Right forelimb (tissue), 1 donor: ENCODE results near the gene AGBL1.

ENCODE experiments used
- DNase-seq: peaks from one replicate; pipeline ENCODE4 v3.0.0-alpha.2; 2018

AGBL1 gene

GRCh38 chr15:86611417-86612040 is 531.9 kb downstream of the AGBL1 start:
- DNase-seq, result no peak

GRCh38 chr15:86615411-86615810 is 535.7 kb downstream of the AGBL1 start:
- DNase-seq, result no peak

- no peak for DNase-seq
Measured at GRCh38 chr15:86615816-86616215, 536.1 kb downstream of the AGBL1 start.

- DNase-seq, result no peak
Measured at GRCh38 chr15:86616771-86617170, 537.1 kb downstream of the AGBL1 start.

- DNase-seq, result no peak
Measured at GRCh38 chr15:86620157-86620556, 540.5 kb downstream of the AGBL1 start.

- no peak for DNase-seq
Measured at GRCh38 chr15:86620641-86621349, 541.1 kb downstream of the AGBL1 start.

- no peak for DNase-seq
Measured at GRCh38 chr15:86623236-86623635, 543.6 kb downstream of the AGBL1 start.

GRCh38 chr15:86624261-86625036 is 544.8 kb downstream of the AGBL1 start:
- peak; percentile 66 for DNase-seq

GRCh38 chr15:86629409-86630356 is 550.0 kb downstream of the AGBL1 start:
- DNase-seq, result no peak

- no peak for DNase-seq
Measured at GRCh38 chr15:86630946-86631345, 551.3 kb downstream of the AGBL1 start.

GRCh38 chr15:86634146-86634545 is 554.5 kb downstream of the AGBL1 start:
- DNase-seq, result no peak

GRCh38 chr15:86634992-86635638 is 555.4 kb downstream of the AGBL1 start:
- no peak for DNase-seq

- no peak for DNase-seq
Measured at GRCh38 chr15:86644339-86644738, 564.7 kb downstream of the AGBL1 start.

GRCh38 chr15:86645925-86646500 is 566.3 kb downstream of the AGBL1 start:
- DNase-seq, result no peak

GRCh38 chr15:86647810-86648440 is 568.3 kb downstream of the AGBL1 start:
- no peak for DNase-seq

- DNase-seq, result no peak
Measured at GRCh38 chr15:86649277-86649676, 569.6 kb downstream of the AGBL1 start.

- DNase-seq, result no peak
Measured at GRCh38 chr15:86650094-86650493, 570.4 kb downstream of the AGBL1 start.

- DNase-seq, result no peak
Measured at GRCh38 chr15:86653344-86654197, 573.9 kb downstream of the AGBL1 start.

- no peak for DNase-seq
Measured at GRCh38 chr15:86654501-86654900, 574.8 kb downstream of the AGBL1 start.

GRCh38 chr15:86657305-86657704 is 577.6 kb downstream of the AGBL1 start:
- no peak for DNase-seq
